GM12878 (cell line): ENCODE data around the gene CNIH2. TPM values are rescaled to one million over a fixed set of nuclear protein-coding genes. Genes with fewer than 3 reads are reported as not detected.

Source experiments
- BACH1 ChIP-seq: fragments of 450-650 bp; IDR thresholded peaks from 2 replicates; pipeline ENCODE4 v1.6.1; 2017; ENCODE audit warnings: mild to moderate bottlenecking, borderline replicate concordance
- BRCA1 ChIP-seq: IDR thresholded peaks from 2 replicates; pipeline ENCODE4 v1.6.1; 2011; ENCODE audit warnings: low read depth, low read length, improper control_type of control experiment
- CEBPB ChIP-seq, 2 experiments: fragments of 150-350 bp in 1 of 2; IDR thresholded peaks; 2 replicates each; pipeline ENCODE4 v1.6.1; 2012 to 2014; ENCODE audit warnings: low read depth in 2 of 2, low read length in 2 of 2, borderline replicate concordance in 1 of 2, inconsistent platforms in 1 of 2
- CHD2 ChIP-seq: IDR thresholded peaks from 2 replicates; pipeline ENCODE4 v1.6.1; 2011; ENCODE audit warnings: low read depth, low read length, improper control_type of control experiment, borderline replicate concordance
- FOXK2 ChIP-seq: fragments of 450-650 bp; IDR thresholded peaks from 2 replicates; pipeline ENCODE4 v1.6.1; 2017; ENCODE audit warnings: mild to moderate bottlenecking, moderate library complexity
- HDAC2 ChIP-seq: fragments of 200-600 bp; sonication (generic); IDR thresholded peaks from 2 replicates; pipeline ENCODE4 v1.6.1; 2017
- HDAC6 ChIP-seq: fragments of 200-600 bp; sonication (generic); IDR thresholded peaks from one replicate; pipeline ENCODE4 v1.8.0; 2017; ENCODE audit warnings: antibody characterized with exemption; ENCODE audit not compliant: unreplicated experiment
- KAT2A ChIP-seq: conservative IDR thresholded peaks from 2 replicates; pipeline ENCODE4 v1.6.1; 2011; ENCODE audit warnings: low read depth, low read length; ENCODE audit not compliant: control insufficient read depth
- MTA3 ChIP-seq: IDR thresholded peaks from 2 replicates; pipeline ENCODE4 v1.6.1; 2012; ENCODE audit warnings: low read length, inconsistent platforms, borderline replicate concordance
- NBN ChIP-seq: fragments of 450-650 bp; IDR thresholded peaks from 2 replicates; pipeline ENCODE4 v1.6.1; 2016
- PAX5 ChIP-seq: IDR thresholded peaks from 2 replicates; pipeline ENCODE4 v1.6.1; 2011; ENCODE audit warnings: low read depth, low read length, borderline replicate concordance
- PML ChIP-seq: IDR thresholded peaks from 2 replicates; pipeline ENCODE4 v1.6.1; 2012; ENCODE audit warnings: low read length, inconsistent platforms
- RELA ChIP-seq: fragments of 450-650 bp; IDR thresholded peaks from 2 replicates; pipeline ENCODE4 v1.8.0; 2014; ENCODE audit warnings: borderline replicate concordance; ENCODE audit not compliant: partially characterized antibody
- RFX5 ChIP-seq: IDR thresholded peaks from 2 replicates; pipeline ENCODE4 v1.6.1; 2011; ENCODE audit warnings: low read depth, low read length, improper control_type of control experiment
- SIN3A ChIP-seq: IDR thresholded peaks from 2 replicates; pipeline ENCODE4 v1.6.1; 2012; ENCODE audit warnings: low read depth, low read length, improper control_type of control experiment
- SIX5 ChIP-seq: IDR thresholded peaks from 2 replicates; pipeline ENCODE4 v1.6.1; 2011; ENCODE audit warnings: mild to moderate bottlenecking, low read depth, low read length, moderate library complexity; ENCODE audit not compliant: severe bottlenecking
- STAT3 ChIP-seq: IDR thresholded peaks from 2 replicates; pipeline ENCODE4 v1.6.1; 2011; ENCODE audit warnings: low read depth, low read length, improper control_type of control experiment
- ZNF207 ChIP-seq: fragments of 450-650 bp; IDR thresholded peaks from 2 replicates; pipeline ENCODE4 v1.6.1; 2014; ENCODE audit warnings: antibody characterized with exemption, mild to moderate bottlenecking, borderline replicate concordance
- ZNF274 ChIP-seq: IDR thresholded peaks from one replicate; pipeline ENCODE4 v1.8.0; 2011; ENCODE audit not compliant: insufficient read length, insufficient read depth
- ZZZ3 ChIP-seq: IDR thresholded peaks from 2 replicates; pipeline ENCODE4 v1.6.1; 2011; ENCODE audit warnings: low read depth; ENCODE audit not compliant: control insufficient read depth, insufficient read length
- polyA plus RNA-seq, 11 experiments: library from polyadenylated mRNA; depleted of rRNA in 4 of 11; unstranded in 6 of 11; stranded (reverse) in 5 of 11; fragments of >200 nt; fragmentation: Nextera tagmentation in 4 of 11; fragmentation: Illumina TruSeq in 1 of 11; extraction: Ambion mirVana in 4 of 11; extraction: Trizol in 1 of 11; gene quantifications; 1 replicate in 1 of 11; 2 replicates in 10 of 11; pipeline versions ENCODE4 v1.2.1 to v1.2.3, GENCODE V29; 2011 to 2016; ENCODE audit warnings: inconsistent platforms in 2 of 11, missing spikeins in 2 of 11, low read depth in 1 of 11
- total RNA-seq, 4 experiments: library from RNA; depleted of rRNA in 3 of 4; stranded (reverse); fragments of >200 nt in 3 of 4; fragmentation: Illumina TruSeq in 1 of 4; extraction: Trizol in 1 of 4; gene quantifications; 2 replicates each; pipeline versions ENCODE4 v1.2.1 to v1.2.3, GENCODE V29; 2013 to 2021
- TF ChIP-seq, protein P1 (sequence below): fragments of 450-650 bp; IDR thresholded peaks from 2 replicates; pipeline ENCODE4 v1.6.1; 2018; ENCODE audit warnings: borderline replicate concordance, mild to moderate bottlenecking; ENCODE audit not compliant: partially characterized antibody
- TF ChIP-seq, protein P2 (sequence below): IDR thresholded peaks from 2 replicates; pipeline ENCODE4 v1.6.1; 2012; ENCODE audit warnings: improper control_type of control experiment, low read depth, low read length; ENCODE audit not compliant: insufficient replicate concordance
- TF ChIP-seq, protein P3 (sequence below): fragments of 450-650 bp; IDR thresholded peaks from 2 replicates; pipeline ENCODE4 v1.6.1; 2017; ENCODE audit warnings: low read depth, mild to moderate bottlenecking, moderate library complexity

CNIH2 gene
- total and polyA plus RNA-seq, 10 of the 15 experiments (the other 5 are each of a cell fraction or from before 2014, with no cell fraction given), result 0.07 to 1.3 (median 0.68) TPM; not detected in 2

DNA sequence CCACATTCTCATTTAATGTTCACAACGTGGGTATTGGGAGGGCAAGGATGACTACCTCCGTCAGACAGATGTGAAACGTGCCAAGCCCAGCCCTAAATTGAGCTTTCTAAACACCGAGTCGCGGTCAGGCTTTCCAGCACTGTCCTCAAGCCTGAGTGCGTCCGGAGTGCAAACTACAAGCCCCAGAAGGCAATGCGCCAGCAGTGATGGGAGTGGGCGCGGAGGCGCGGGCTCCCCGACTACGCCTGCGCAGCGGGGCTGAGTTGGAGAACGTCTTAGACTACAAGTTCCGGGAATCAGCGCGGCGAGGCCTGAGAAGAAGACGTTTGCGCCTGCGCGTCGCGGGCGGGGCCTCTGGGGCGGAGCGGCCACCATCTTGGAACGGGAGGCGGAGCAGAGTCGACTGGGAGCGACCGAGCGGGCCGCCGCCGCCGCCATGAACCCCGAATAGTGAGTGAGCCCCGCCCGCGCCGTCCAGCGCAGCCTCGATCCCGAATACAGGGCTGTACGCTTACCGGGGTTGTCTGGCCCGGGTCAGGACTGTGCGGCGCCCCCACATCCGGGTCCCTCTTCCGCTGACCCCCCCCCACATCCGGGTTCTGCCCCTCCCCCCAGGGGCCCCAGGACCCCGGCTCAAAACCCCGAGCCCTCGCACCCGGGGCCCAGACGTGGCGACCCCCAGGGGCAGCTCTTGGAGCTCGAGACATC lies 9.6 kb upstream of the CNIH2 start, which contains the start of gene RAB1B (continued):
- TF ChIP-seq, protein P1, sequence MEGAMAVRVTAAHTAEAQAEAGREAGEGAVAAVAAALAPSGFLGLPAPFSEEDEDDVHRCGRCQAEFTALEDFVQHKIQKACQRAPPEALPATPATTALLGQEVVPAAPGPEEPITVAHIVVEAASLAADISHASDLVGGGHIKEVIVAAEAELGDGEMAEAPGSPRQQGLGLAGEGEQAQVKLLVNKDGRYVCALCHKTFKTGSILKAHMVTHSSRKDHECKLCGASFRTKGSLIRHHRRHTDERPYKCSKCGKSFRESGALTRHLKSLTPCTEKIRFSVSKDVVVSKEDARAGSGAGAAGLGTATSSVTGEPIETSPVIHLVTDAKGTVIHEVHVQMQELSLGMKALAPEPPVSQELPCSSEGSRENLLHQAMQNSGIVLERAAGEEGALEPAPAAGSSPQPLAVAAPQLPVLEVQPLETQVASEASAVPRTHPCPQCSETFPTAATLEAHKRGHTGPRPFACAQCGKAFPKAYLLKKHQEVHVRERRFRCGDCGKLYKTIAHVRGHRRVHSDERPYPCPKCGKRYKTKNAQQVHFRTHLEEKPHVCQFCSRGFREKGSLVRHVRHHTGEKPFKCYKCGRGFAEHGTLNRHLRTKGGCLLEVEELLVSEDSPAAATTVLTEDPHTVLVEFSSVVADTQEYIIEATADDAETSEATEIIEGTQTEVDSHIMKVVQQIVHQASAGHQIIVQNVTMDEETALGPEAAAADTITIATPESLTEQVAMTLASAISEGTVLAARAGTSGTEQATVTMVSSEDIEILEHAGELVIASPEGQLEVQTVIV, result no peak
- TF ChIP-seq CEBPB (IDR thresholded peaks at IDR 0.05; ENCODE audit: borderline replicate concordance in 1 of 2, low read depth in 2 of 2, low read length in 2 of 2), result no peak
- no peak for TF ChIP-seq ZNF207
- TF ChIP-seq, protein P2, sequence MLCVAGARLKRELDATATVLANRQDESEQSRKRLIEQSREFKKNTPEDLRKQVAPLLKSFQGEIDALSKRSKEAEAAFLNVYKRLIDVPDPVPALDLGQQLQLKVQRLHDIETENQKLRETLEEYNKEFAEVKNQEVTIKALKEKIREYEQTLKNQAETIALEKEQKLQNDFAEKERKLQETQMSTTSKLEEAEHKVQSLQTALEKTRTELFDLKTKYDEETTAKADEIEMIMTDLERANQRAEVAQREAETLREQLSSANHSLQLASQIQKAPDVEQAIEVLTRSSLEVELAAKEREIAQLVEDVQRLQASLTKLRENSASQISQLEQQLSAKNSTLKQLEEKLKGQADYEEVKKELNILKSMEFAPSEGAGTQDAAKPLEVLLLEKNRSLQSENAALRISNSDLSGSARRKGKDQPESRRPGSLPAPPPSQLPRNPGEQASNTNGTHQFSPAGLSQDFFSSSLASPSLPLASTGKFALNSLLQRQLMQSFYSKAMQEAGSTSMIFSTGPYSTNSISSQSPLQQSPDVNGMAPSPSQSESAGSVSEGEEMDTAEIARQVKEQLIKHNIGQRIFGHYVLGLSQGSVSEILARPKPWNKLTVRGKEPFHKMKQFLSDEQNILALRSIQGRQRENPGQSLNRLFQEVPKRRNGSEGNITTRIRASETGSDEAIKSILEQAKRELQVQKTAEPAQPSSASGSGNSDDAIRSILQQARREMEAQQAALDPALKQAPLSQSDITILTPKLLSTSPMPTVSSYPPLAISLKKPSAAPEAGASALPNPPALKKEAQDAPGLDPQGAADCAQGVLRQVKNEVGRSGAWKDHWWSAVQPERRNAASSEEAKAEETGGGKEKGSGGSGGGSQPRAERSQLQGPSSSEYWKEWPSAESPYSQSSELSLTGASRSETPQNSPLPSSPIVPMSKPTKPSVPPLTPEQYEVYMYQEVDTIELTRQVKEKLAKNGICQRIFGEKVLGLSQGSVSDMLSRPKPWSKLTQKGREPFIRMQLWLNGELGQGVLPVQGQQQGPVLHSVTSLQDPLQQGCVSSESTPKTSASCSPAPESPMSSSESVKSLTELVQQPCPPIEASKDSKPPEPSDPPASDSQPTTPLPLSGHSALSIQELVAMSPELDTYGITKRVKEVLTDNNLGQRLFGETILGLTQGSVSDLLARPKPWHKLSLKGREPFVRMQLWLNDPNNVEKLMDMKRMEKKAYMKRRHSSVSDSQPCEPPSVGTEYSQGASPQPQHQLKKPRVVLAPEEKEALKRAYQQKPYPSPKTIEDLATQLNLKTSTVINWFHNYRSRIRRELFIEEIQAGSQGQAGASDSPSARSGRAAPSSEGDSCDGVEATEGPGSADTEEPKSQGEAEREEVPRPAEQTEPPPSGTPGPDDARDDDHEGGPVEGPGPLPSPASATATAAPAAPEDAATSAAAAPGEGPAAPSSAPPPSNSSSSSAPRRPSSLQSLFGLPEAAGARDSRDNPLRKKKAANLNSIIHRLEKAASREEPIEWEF, result no peak
- peak; percentile 55; the same call in 1 of the 2 replicates for TF ChIP-seq PAX5
- TF ChIP-seq, protein P3, sequence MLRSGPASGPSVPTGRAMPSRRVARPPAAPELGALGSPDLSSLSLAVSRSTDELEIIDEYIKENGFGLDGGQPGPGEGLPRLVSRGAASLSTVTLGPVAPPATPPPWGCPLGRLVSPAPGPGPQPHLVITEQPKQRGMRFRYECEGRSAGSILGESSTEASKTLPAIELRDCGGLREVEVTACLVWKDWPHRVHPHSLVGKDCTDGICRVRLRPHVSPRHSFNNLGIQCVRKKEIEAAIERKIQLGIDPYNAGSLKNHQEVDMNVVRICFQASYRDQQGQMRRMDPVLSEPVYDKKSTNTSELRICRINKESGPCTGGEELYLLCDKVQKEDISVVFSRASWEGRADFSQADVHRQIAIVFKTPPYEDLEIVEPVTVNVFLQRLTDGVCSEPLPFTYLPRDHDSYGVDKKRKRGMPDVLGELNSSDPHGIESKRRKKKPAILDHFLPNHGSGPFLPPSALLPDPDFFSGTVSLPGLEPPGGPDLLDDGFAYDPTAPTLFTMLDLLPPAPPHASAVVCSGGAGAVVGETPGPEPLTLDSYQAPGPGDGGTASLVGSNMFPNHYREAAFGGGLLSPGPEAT, result no peak
- TF ChIP-seq KAT2A, result no peak
- TF ChIP-seq MTA3, result peak; percentile 33; the same call in 1 of the 2 replicates
- no peak for TF ChIP-seq ZZZ3
- TF ChIP-seq PML, result 0 out of 2 replicates have a peak, but pooled peaks have one; percentile 22
- peak; percentile 91 for TF ChIP-seq SIX5
- no peak for TF ChIP-seq STAT3
- TF ChIP-seq ZNF274, result no peak
- no peak for TF ChIP-seq BRCA1
- peak; percentile 32 for TF ChIP-seq RELA
- no peak for TF ChIP-seq RFX5
- TF ChIP-seq CHD2, result peak; percentile 81; the same call in 1 of the 2 replicates
- TF ChIP-seq NBN, result no peak
- no peak for TF ChIP-seq HDAC2
- TF ChIP-seq FOXK2, result no peak
- TF ChIP-seq BACH1, result no peak; the same call in 1 of the 2 replicates
- peak; percentile 59; the same call in 1 of the 2 replicates for TF ChIP-seq SIN3A
- no peak for TF ChIP-seq HDAC6
